GM21528 (cell line): Measurements from ENCODE around the gene ARHGEF7.

ENCODE experiments used
- ATAC-seq: cut with Tn5 transposase; IDR thresholded peaks from one replicate; pipeline ENCODE4 v1.9.1; 2021; ENCODE audit warnings: mild to moderate bottlenecking, moderate library complexity; ENCODE audit not compliant: unreplicated experiment, low FRiP score

Gene ARHGEF7

GRCh38 chr13:111317571-111318345, 202.6 kb downstream of the ARHGEF7 start:
- ATAC-seq: no peak

GRCh38 chr13:111318386-111318785, 203.3 kb downstream of the ARHGEF7 start:
- ATAC-seq: no peak

- ATAC-seq: no peak
Observed at GRCh38 chr13:111319521-111319920, 204.4 kb downstream of the ARHGEF7 start.

GRCh38 chr13:111319998-111320911, 205.1 kb downstream of the ARHGEF7 start, which contains the start of gene TEX29:
TSS of gene TEX29 (plus strand) at chr13:111320642. CDS start at chr13:111320891, 249 bp downstream.
- no peak for ATAC-seq

- no peak for ATAC-seq
Observed at GRCh38 chr13:111322001-111322915, 207.1 kb downstream of the ARHGEF7 start.

- ATAC-seq: no peak
Observed at GRCh38 chr13:111322916-111323331, 207.8 kb downstream of the ARHGEF7 start.

GRCh38 chr13:111323549-111323948, 208.4 kb downstream of the ARHGEF7 start:
- ATAC-seq: no peak

- ATAC-seq: no peak
Observed at GRCh38 chr13:111323950-111324651, 209.0 kb downstream of the ARHGEF7 start.

- ATAC-seq: no peak
Observed at GRCh38 chr13:111324736-111325135, 209.6 kb downstream of the ARHGEF7 start.

- ATAC-seq: no peak
Observed at GRCh38 chr13:111325146-111325890, 210.2 kb downstream of the ARHGEF7 start.

- ATAC-seq: no peak
Observed at GRCh38 chr13:111325941-111326620, 211.0 kb downstream of the ARHGEF7 start.

- ATAC-seq: no peak
Observed at GRCh38 chr13:111326621-111326965, 211.5 kb downstream of the ARHGEF7 start.

- no peak for ATAC-seq
Observed at GRCh38 chr13:111326981-111327642, 212.0 kb downstream of the ARHGEF7 start.

- no peak for ATAC-seq
Observed at GRCh38 chr13:111327730-111328573, 212.8 kb downstream of the ARHGEF7 start.

GRCh38 chr13:111328574-111329410, 213.7 kb downstream of the ARHGEF7 start:
- ATAC-seq: no peak

- ATAC-seq: no peak
Observed at GRCh38 chr13:111329641-111330040, 214.5 kb downstream of the ARHGEF7 start.
